GM23338 (cell line): Measurements from ENCODE around the gene TINAGL1. TPM values are rescaled to one million over a fixed set of nuclear protein-coding genes. Genes with fewer than 3 reads are reported as not detected.

Experiments
- ATAC-seq: fragments of 200-7000 bp; cut with Tn5 transposase; 3 replicates; pipeline ENCODE4 v1.9.1; 2020
- DNase-seq: peaks from one replicate; pipeline ENCODE4 v3.0.0-alpha.2; 2015; ENCODE audit warnings: low spot score
- H2AFZ ChIP-seq: fragments of 200-600 bp; sonication (generic); 2 replicates; pipeline ENCODE4 v1.8.0; 2016; ENCODE audit warnings: antibody characterized with exemption, mild to moderate bottlenecking, moderate library complexity
- H3F3A ChIP-seq: fragments of 200-600 bp; sonication (generic); replicated peaks from 2 replicates; pipeline ENCODE4 v1.8.0; 2017; ENCODE audit warnings: antibody characterized with exemption, mixed run types, low read depth
- H3K27ac ChIP-seq: fragments of 200-600 bp; sonication (generic); 2 replicates; pipeline ENCODE4 v1.6.1; 2016; ENCODE audit warnings: low read depth
- H3K27me3 ChIP-seq: fragments of 200-600 bp; sonication (generic); 2 replicates; pipeline ENCODE4 v1.8.0; 2016; ENCODE audit warnings: mild to moderate bottlenecking, mixed run types, moderate library complexity; ENCODE audit not compliant: insufficient read depth
- H3K36me3 ChIP-seq: fragments of 200-600 bp; sonication (generic); 2 replicates; pipeline ENCODE4 v1.8.0; 2016; ENCODE audit warnings: mild to moderate bottlenecking; ENCODE audit not compliant: insufficient read depth
- H3K4me1 ChIP-seq: fragments of 200-600 bp; sonication (generic); 2 replicates; pipeline ENCODE4 v1.8.0; 2016; ENCODE audit warnings: mild to moderate bottlenecking, moderate library complexity; ENCODE audit not compliant: insufficient read depth
- H3K4me2 ChIP-seq: fragments of 200-600 bp; sonication (generic); 2 replicates; pipeline ENCODE4 v1.7.1; 2017; ENCODE audit warnings: mixed run types
- H3K4me3 ChIP-seq: fragments of 200-600 bp; sonication (generic); 2 replicates; pipeline ENCODE4 v1.6.1; 2016; ENCODE audit warnings: mixed run types
- H3K79me2 ChIP-seq: fragments of 200-600 bp; sonication (generic); replicated peaks from 2 replicates; pipeline ENCODE4 v1.8.0; 2017; ENCODE audit warnings: mild to moderate bottlenecking; ENCODE audit not compliant: insufficient read depth
- H3K9me2 ChIP-seq: fragments of 200-600 bp; sonication (generic); 2 replicates; pipeline ENCODE4 v1.8.0; 2017; ENCODE audit not compliant: insufficient read depth
- H4K20me1 ChIP-seq: fragments of 200-600 bp; sonication (generic); replicated peaks from 2 replicates; pipeline ENCODE4 v1.8.0; 2017; ENCODE audit warnings: mild to moderate bottlenecking; ENCODE audit not compliant: insufficient read depth
- H3K27ac Mint-ChIP-seq: 2 replicates; pipeline ENCODE4 v1.8.0; 2020; ENCODE audit warnings: inconsistent platforms, mild to moderate bottlenecking, moderate library complexity, mixed read lengths
- H3K27me3 Mint-ChIP-seq: 3 replicates; pipeline ENCODE4 v1.8.0; 2022; ENCODE audit warnings: low read depth, mild to moderate bottlenecking, moderate library complexity, mixed read lengths, inconsistent platforms; ENCODE audit not compliant: insufficient read depth, poor library complexity
- H3K36me3 Mint-ChIP-seq: 3 replicates; pipeline ENCODE4 v1.8.0; 2021; ENCODE audit warnings: low read depth, mild to moderate bottlenecking, inconsistent platforms, moderate library complexity, mixed read lengths
- H3K4me1 Mint-ChIP-seq: 3 replicates; pipeline ENCODE4 v1.8.0; 2020; ENCODE audit warnings: mild to moderate bottlenecking, inconsistent platforms, mixed read lengths
- H3K4me3 Mint-ChIP-seq: 3 replicates; pipeline ENCODE4 v1.8.0; 2021; ENCODE audit warnings: moderate library complexity, mild to moderate bottlenecking, inconsistent platforms, mixed read lengths
- H3K9me3 Mint-ChIP-seq: 3 replicates; pipeline ENCODE4 v1.8.0; 2020; ENCODE audit warnings: moderate library complexity, mild to moderate bottlenecking, inconsistent platforms, mixed read lengths
- CREB1 ChIP-seq: fragments of 250-450 bp; sonication (Bioruptor Pico); IDR thresholded peaks from 2 replicates; pipeline ENCODE4 v1.5.0; 2020; ENCODE audit warnings: low read depth, mild to moderate bottlenecking, moderate library complexity
- EZH2phosphoT487 ChIP-seq: fragments of 200-600 bp; sonication (generic); IDR thresholded peaks from one replicate; pipeline ENCODE4 v1.8.1; 2018; ENCODE audit warnings: antibody characterized with exemption; ENCODE audit not compliant: unreplicated experiment
- REST ChIP-seq: IDR thresholded peaks from one replicate; pipeline ENCODE4 v1.6.1; 2018; ENCODE audit warnings: antibody characterized with exemption; ENCODE audit not compliant: unreplicated experiment
- ZNF114 ChIP-seq: fragments of 250-450 bp; sonication (Bioruptor Pico); IDR thresholded peaks from 2 replicates; pipeline ENCODE4 v1.5.0; 2020; ENCODE audit warnings: mild to moderate bottlenecking, moderate library complexity
- ZNF462 ChIP-seq: fragments of 250-450 bp; sonication (Bioruptor Pico); IDR thresholded peaks from 2 replicates; pipeline ENCODE4 v1.5.0; 2020; ENCODE audit warnings: mild to moderate bottlenecking, moderate library complexity
- polyA plus RNA-seq: library from polyadenylated mRNA; unstranded; fragments of >200 nt; fragmentation: Nextera tagmentation; extraction: Ambion mirVana; gene quantifications from 2 replicates; pipeline ENCODE4 v1.2.1, GENCODE V29; 2016
- total RNA-seq: library from RNA; depleted of rRNA; stranded (reverse); fragments of >200 nt; shearing (Covaris generic); gene quantifications from 2 replicates; pipeline ENCODE4 v1.2.3, GENCODE V29; 2014

The TINAGL1 gene
- total and polyA plus RNA-seq, 2 experiments from 2014 or later, result 6.8 to 15.8 TPM

- no peak for TF ChIP-seq ZNF462 (CRISPR knock-in tag)
- no peak for TF ChIP-seq ZNF114 (CRISPR knock-in tag)
These were observed 15.8 kb downstream of the TINAGL1 start (continued) for GRCh38 chr1:31592132-31592531.

GRCh38 chr1:31593136-31593665, 16.9 kb downstream of the TINAGL1 start:
- no peaks in the 10 kb centered on the region for H3K9me2 ChIP-seq
- H3K4me3 ChIP-seq, result no peak overlapping the region
- no peaks in the 10 kb centered on the region for H3K79me2 ChIP-seq
- H3K27ac ChIP-seq, result no peak overlapping the region
- peaks cover 15% of the 10 kb centered on the region for H3K27me3 ChIP-seq
- peaks cover 3% of the 10 kb centered on the region; the same call in 1 of the 2 replicates for H3F3A ChIP-seq
- Mint-ChIP-seq H3K27ac (no peak overlapping the region), H3K9me3 (no peaks in the 10 kb centered on the region), H3K36me3 (no peaks in the 10 kb centered on the region), H3K27me3 (peaks cover 10% of the 10 kb centered on the region), H3K4me1 (peaks cover 16% of the 10 kb centered on the region), H3K4me3 (no peak overlapping the region)
- peaks cover 8% of the 10 kb centered on the region; the same call in 1 of the 2 replicates for H3K4me1 ChIP-seq
- no peak overlapping the region for H3K4me2 ChIP-seq
- no peaks in the 10 kb centered on the region for H4K20me1 ChIP-seq
- no peak overlapping the region for H2AFZ ChIP-seq
- no peak for ATAC-seq
- no peaks in the 10 kb centered on the region for H3K36me3 ChIP-seq
- no peak for DNase-seq
- TF ChIP-seq REST (no peak), CREB1 (CRISPR knock-in tag) (no peak), EZH2phosphoT487 (no peak), ZNF462 (CRISPR knock-in tag) (no peak)
